ENCODE measurements around the gene CGN.

GRCh38 chr1:151514366-151514765 lies 3.2 kb downstream of the CGN start:
- no peak for TF ChIP-seq CTCF (conservative IDR thresholded peaks at IDR 0.05 in 1 of 2, IDR thresholded peaks at IDR 0.05 in 1 of 2; ENCODE audit: low read depth in 1 of 2, low read length in 2 of 2)
- TF ChIP-seq EZH2 (IDR thresholded peaks at IDR 0.05; ENCODE audit: low read length, missing control alignments): no peak

Measured in fibroblast of lung (primary cell).